ENCODE data around the gene UAP1L1. TPM values are rescaled to one million over a fixed set of nuclear protein-coding genes. Genes with fewer than 3 reads are reported as not detected.

UAP1L1 gene
- total RNA-seq, 1 experiment from 2014 or later: 7.6 TPM

GRCh38 chr9:137041124-137041523, 36.2 kb upstream of the UAP1L1 start:
- no peak for DNase-seq (ENCODE audit: low read depth)

- DNase-seq (ENCODE audit: low read depth): no peak
Observed at GRCh38 chr9:137042751-137043727, 34.3 kb upstream of the UAP1L1 start.

- DNase-seq (ENCODE audit: low read depth): no peak
Observed at GRCh38 chr9:137044037-137044436, 33.3 kb upstream of the UAP1L1 start.

DNA sequence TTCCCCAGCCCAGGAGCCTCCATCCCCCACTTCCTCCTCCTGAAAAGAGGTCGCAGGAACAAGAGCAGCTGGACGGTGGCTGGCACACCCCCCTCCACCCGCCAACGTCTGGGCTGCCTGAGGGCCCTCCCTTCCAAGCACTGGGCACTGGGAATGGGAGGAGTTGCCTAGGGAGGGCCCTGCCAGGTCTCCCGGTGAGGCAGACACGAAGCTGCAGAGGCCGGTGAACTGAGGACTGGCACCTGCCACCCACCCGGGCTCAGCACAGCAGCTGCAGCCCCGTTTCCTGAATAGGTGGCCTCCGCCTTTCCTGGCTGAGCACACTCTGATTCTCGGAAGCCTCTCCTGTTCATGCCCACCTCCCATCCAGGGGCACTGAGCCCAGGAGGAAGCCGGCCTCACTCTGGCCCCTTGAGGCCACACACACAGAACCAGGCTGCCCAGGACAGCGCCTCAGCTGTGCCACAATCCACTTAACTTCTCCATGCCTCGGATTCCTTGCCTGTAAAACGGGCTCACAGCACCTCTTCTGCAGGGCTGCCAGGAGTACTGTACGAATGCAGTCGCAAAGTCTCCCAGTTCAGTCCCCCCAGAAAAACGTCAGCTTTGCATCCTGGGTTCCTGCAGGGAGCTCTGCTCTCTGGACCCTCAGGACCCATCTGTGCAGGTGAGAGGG, 32.7 kb upstream of the UAP1L1 start:
- no peak for DNase-seq (ENCODE audit: low read depth)

GRCh38 chr9:137045294-137046087, 31.8 kb upstream of the UAP1L1 start:
- DNase-seq (ENCODE audit: low read depth): peak; percentile 24

- DNase-seq (ENCODE audit: low read depth): peak; percentile 45
Observed at GRCh38 chr9:137046088-137046787, 31.1 kb upstream of the UAP1L1 start, which contains the start of gene NPDC1. Gene NPDC1, minus strand, starts transcription at chr9:137046177. Its CDS starts 188 bp downstream, at chr9:137045989.

GRCh38 chr9:137048655-137049543, 28.4 kb upstream of the UAP1L1 start:
- DNase-seq (ENCODE audit: low read depth): no peak

DNA sequence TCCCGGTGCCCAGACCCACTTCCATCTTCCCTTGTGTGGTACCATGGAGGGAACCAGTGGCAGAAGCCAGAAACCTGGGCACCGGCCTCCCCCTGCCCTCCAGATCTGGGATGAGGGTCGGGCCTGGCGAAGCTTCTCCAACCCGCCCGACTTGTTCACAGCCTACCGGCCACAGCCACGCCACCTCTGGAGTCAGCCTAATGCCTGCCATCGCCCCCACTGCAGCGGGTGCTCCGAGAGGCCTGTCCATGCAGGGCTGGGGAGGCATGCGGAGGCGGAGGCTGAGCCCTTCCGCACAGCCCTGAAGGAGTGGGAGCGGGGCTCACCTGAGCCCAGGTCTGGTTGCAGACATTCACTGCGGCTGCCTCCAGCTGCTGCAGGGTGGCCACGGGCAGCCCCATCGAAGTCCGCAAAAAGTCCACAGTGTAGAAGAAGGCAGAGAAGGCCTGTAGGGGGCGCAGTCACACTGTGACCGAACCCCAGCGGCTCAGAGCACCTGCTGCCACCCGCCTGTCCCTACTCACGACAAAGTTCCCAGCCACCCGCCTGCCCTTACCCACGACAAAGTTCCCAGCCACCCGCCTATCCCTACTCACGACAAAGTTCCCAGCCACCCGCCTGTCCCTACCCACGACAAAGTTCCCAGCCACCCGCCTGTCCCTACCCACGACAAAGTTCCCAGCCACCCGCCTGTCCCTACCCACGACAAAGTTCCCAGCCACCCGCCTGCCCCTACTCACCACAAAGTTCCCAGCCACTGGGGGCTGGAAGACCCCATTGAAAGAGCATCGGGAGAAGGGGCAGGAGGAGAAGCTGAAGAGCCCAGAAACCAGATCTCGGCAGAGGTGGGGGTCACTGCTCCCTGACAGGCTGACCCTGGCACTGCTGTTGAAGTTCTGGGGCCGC, 27.5 kb upstream of the UAP1L1 start:
- DNase-seq (ENCODE audit: low read depth): peak; percentile 33

DNA sequence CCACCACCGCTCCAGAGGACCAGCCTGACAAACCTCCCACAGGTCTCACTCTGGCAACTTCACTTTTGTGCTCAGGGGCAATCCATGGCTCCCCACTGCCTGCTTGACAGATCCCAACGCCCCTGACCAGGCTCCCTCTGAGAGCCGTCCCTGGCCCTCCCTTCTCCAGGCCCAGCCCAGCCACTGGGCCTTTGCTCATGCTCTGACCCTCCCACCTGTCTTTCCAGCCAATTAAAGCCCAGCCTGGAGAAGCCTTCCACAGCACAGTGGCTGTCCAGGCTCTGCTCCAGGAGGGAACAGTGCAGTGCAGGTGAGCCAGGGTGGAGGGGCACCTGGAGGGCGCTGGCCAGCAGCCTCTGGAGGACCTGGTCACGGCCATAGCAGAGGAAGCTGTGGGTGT, 26.7 kb upstream of the UAP1L1 start:
- no peak for DNase-seq (ENCODE audit: low read depth)

DNA sequence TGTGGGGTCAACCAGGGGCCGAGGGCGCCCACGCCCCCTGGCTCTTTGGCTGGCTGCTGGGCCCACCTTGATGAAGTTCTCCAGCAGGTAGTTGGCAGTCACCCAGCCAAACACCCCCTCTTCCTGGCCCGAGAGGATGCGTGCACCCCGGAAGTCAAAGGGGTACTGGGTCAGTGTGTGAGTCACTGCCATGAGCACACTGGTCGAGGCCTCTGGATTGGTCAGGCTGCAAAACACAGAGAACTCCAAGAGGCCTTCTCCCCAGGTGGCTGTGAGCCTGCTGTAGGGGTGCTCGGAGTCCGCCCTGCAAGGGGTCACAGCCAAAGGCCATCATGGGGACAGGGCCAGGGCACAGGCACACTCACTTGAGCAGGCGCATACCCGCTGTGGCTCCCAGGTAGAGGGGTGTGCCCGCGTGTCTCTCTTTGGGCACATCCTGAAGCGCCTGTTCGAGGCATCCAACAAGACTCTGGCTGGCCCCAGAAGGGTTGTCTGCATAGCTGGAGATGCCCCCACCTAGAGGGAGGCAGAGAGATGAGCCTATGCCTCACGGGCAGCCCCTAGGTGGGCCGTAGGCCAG, 26.1 kb upstream of the UAP1L1 start:
- no peak for DNase-seq (ENCODE audit: low read depth)

- DNase-seq (ENCODE audit: low read depth): no peak
Observed at GRCh38 chr9:137052293-137052692, 25.0 kb upstream of the UAP1L1 start.

GRCh38 chr9:137052998-137053943, 24.0 kb upstream of the UAP1L1 start:
- DNase-seq (ENCODE audit: low read depth): no peak

DNA sequence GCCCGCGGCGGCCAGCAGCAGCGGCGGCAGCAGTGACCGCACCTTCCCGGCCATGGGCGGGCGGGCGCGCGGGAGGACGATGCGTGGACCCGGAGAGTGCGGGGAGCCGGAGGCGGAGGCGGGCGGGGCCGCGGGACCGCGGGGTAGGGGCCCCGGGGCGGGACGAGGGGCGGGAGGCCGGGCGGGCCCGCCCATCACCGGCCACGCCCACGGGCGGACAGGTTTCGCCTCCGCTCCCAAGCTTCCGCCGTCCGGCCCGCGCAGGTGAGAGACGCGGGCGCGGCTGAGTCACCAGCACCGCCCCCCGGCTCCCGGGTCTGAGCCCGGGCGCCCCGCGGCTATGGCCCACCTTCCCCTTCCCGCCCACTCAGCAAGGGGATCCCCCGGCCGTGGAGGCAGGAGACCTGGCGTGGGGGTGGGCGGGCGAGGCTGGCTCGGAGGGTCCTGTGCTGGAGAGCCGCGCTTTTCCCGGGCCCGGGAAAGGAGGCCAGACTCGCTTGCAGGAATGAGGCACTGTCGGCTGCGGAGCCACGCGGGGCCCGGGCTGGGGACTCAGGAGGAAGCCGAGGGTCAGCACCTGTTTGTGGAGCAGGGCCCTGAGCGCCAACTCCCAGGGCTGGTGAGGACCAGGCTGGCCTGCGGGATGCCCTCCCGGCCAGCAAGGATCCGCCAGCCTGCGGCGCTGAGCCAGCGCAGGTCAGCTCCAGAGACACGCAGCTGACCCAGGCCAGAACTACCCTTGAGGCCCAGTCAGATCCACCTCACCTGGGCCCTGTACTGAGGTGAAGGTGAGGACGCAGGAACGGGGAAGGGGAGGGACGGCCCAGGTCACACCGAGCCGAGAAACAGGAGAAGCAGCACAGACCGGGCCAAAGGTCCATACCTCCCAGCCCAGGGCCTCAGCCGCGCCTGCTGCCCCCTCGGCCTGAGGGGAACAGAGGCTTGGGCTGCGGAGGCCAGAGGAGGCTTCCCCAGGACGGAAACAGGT, 23.1 kb upstream of the UAP1L1 start, which contains the start of gene ENTPD2:
Gene ENTPD2, minus strand, starts transcription at position 118 of the 988 bp plus-strand sequence. Its CDS starts 64 bp downstream, at position 54.
- DNase-seq (ENCODE audit: low read depth): no peak

DNA sequence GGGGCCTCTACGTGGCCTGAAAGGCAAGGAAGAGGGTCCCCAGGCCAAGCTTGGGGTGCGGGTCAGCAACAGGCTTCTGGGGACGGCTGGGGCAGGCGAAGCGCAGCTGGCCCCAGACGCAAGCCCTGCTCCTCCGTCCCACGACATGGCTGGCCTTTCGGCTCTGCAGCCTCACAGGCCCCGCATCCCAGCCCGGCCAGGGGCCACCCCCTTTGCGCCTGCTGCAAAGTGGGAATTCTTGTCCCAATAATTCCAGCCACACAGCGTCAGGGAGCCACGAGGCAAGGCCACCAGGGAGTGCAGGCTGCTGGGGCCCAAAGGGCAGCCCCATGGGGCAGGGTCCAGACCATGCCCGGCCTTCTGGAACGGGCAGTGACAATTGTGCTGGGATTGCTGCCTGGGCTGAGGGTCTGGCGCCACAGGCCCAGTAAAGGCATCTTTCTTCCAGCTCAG, 22.4 kb upstream of the UAP1L1 start:
- no peak for DNase-seq (ENCODE audit: low read depth)

- peak; percentile 88 for DNase-seq (ENCODE audit: low read depth)
Observed at GRCh38 chr9:137055385-137056364, 21.6 kb upstream of the UAP1L1 start.

Measured in RPMI7951 (cell line).